ENCODE data around the gene CYP2B6.

DNA sequence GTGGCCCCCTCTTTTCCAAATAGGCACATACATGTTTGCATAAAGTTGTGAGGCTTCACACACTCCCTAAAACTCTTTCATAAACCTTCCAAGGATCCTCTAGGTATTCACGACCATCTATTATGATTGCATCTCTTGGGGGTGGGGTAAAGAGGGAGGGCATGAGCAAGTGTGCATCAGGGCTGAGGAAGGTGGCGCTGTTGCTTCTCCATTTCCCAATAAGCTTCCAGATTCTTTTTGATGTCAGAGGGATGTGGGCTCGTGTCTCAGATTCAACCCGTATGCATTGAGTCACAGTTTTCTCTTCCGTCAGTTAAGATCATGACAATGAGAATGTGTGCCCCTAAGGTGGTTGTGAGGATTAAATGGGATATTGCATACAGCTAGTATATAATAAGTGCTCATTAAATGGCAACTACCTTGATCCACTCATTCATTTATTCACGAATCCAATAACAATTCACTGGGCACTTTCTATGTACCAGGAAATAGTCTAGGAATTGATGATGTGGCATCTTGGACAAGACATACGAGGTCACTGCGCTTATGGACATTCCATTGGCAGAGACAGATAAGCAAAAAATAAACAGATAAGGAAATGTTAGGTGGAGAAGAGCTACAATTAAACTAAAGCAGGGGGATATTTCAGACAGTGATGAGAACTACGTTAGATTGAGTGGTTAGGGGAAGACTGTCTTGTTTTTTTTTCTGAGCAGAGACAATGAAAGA, 10.3 kb downstream of the CYP2B6 start:
- TF ChIP-seq, protein P1, sequence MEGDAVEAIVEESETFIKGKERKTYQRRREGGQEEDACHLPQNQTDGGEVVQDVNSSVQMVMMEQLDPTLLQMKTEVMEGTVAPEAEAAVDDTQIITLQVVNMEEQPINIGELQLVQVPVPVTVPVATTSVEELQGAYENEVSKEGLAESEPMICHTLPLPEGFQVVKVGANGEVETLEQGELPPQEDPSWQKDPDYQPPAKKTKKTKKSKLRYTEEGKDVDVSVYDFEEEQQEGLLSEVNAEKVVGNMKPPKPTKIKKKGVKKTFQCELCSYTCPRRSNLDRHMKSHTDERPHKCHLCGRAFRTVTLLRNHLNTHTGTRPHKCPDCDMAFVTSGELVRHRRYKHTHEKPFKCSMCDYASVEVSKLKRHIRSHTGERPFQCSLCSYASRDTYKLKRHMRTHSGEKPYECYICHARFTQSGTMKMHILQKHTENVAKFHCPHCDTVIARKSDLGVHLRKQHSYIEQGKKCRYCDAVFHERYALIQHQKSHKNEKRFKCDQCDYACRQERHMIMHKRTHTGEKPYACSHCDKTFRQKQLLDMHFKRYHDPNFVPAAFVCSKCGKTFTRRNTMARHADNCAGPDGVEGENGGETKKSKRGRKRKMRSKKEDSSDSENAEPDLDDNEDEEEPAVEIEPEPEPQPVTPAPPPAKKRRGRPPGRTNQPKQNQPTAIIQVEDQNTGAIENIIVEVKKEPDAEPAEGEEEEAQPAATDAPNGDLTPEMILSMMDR (IDR thresholded peaks at IDR 0.05) = no peak
- TF ChIP-seq POLR2A (IDR thresholded peaks at IDR 0.05) = no peak
- TF ChIP-seq EP300 (IDR thresholded peaks at IDR 0.05) = no peak

Data from stomach (tissue), 4 donors.